Astrocyte of the cerebellum (primary cell): Measurements from ENCODE around the gene FSTL4.

Source experiments
- DNase-seq: peaks from one replicate; pipeline ENCODE4 v3.0.0-alpha.2; 2011; ENCODE audit warnings: low read depth
- H3K4me3 ChIP-seq: 2 replicates; pipeline ENCODE4 v1.5.1; 2011; ENCODE audit warnings: mild to moderate bottlenecking, low read depth, low read length, moderate library complexity
- CTCF ChIP-seq: IDR thresholded peaks from 2 replicates; pipeline ENCODE4 v1.5.1; 2012; ENCODE audit warnings: low read length, low read depth, moderate library complexity, mild to moderate bottlenecking; ENCODE audit errors: missing control alignments
- in situ Hi-C: cut with HindIII; loops from 2 replicates; pipeline ENCODE4 v1.10.0; 2017; ENCODE audit warnings: low sequenced_read_pairs

FSTL4 gene

GRCh38 chr5:133337795-133338445 is 274.4 kb downstream of the FSTL4 start:
- DNase-seq: no peak
- no peak for TF ChIP-seq CTCF
- H3K4me3 ChIP-seq: no peak overlapping the region
- in situ Hi-C loops: no loop called here

- DNase-seq: no peak
- in situ Hi-C loops: no loop called here
- H3K4me3 ChIP-seq: no peak overlapping the region
- TF ChIP-seq CTCF: no peak
These were observed 275.4 kb downstream of the FSTL4 start for GRCh38 chr5:133336969-133337410.

- no peak for TF ChIP-seq CTCF
- H3K4me3 ChIP-seq: no peak overlapping the region
- DNase-seq: no peak
- in situ Hi-C loops: no loop called here
These were observed 276.0 kb downstream of the FSTL4 start for GRCh38 chr5:133336121-133336968.

- in situ Hi-C loops: no loop called here
- TF ChIP-seq CTCF: no peak
- H3K4me3 ChIP-seq: no peak overlapping the region
- no peak for DNase-seq
These were observed 277.3 kb downstream of the FSTL4 start for GRCh38 chr5:133334796-133335639.

GRCh38 chr5:133333326-133334150 is 278.8 kb downstream of the FSTL4 start:
- H3K4me3 ChIP-seq: no peak overlapping the region
- TF ChIP-seq CTCF: no peak
- no peak for DNase-seq
- in situ Hi-C loops: no loop called here
